ENCODE results near the gene ZBTB20.

Gene ZBTB20

DNA sequence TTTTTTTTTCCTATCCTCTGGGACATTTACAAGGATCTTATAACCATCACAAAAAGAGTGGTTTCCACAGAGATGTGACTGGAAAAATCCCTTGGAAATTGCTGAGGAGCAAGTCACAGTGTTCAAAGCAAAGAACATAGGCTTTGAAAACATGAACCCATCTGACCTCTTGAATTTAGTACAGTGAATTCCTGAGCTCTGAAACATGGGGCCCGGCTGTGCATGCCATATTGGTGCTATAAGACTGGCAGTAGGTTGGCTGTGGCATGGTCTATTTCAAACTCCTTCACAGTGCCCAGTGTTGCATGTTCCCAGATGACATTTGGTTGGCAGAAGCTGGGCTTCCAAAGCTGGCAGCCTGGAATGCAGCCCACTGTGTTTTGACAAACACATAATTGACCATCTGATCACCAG, 651.1 kb downstream of the ZBTB20 start:
- TF ChIP-seq, protein P1, sequence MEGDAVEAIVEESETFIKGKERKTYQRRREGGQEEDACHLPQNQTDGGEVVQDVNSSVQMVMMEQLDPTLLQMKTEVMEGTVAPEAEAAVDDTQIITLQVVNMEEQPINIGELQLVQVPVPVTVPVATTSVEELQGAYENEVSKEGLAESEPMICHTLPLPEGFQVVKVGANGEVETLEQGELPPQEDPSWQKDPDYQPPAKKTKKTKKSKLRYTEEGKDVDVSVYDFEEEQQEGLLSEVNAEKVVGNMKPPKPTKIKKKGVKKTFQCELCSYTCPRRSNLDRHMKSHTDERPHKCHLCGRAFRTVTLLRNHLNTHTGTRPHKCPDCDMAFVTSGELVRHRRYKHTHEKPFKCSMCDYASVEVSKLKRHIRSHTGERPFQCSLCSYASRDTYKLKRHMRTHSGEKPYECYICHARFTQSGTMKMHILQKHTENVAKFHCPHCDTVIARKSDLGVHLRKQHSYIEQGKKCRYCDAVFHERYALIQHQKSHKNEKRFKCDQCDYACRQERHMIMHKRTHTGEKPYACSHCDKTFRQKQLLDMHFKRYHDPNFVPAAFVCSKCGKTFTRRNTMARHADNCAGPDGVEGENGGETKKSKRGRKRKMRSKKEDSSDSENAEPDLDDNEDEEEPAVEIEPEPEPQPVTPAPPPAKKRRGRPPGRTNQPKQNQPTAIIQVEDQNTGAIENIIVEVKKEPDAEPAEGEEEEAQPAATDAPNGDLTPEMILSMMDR (IDR thresholded peaks at IDR 0.05; ENCODE audit: low read depth, low read length, missing control alignments), result no peak
- no peak for DNase-seq (ENCODE audit: extremely low read depth, low read depth)
- H3K4me3 ChIP-seq (replicated peaks; ENCODE audit: low read depth, low read length), result no peak overlapping the region

DNA sequence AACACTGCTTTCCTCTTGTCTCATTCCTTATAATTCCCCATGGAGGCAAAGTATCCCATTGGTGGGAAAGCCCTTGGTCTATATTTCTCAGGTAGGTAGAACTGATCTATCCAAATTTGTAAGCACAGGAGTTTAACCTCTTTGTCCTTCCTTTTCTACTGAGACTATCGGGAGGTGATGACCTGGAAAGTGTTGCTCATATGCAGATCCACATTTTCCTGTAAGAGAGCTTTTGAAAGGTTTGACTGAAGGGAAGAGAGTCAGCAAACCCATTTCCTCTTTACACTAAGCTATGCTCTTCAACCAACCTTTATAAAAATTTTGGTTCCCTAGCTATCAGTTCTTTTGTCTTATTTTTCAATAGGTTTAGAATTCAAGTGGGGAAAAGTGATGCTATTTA, 652.6 kb downstream of the ZBTB20 start:
- no peak for DNase-seq (ENCODE audit: extremely low read depth, low read depth)
- TF ChIP-seq, protein P1 (IDR thresholded peaks at IDR 0.05; ENCODE audit: low read depth, low read length, missing control alignments), result no peak

DNA sequence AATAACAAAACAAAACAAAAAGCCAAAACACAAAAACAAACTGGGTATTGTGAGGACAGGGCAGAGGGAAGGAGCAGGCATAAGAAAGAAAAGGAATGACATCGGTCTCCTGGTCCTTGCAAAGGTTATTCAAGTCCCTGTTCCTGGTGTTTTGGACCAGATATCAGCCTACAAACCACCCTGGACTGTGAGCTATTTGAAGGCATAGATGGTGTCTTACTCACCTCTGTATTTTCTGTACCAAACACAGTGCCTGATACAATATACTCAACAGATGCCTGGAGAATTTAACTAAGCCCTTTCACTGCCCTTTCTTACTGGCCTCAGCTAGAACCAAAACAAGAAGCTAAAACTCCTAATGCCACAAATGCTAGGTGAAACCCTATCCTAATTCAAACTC, 656.3 kb downstream of the ZBTB20 start:
- TF ChIP-seq, protein P1 (IDR thresholded peaks at IDR 0.05; ENCODE audit: low read depth, low read length, missing control alignments), result no peak
- H3K4me3 ChIP-seq (replicated peaks; ENCODE audit: low read depth, low read length), result no peak overlapping the region
- DNase-seq (ENCODE audit: extremely low read depth, low read depth), result no peak

More for the DNA sequence above, 652.6 kb downstream of the ZBTB20 start:
- H3K4me3 ChIP-seq (replicated peaks; ENCODE audit: low read depth, low read length), result no peak overlapping the region

DNA sequence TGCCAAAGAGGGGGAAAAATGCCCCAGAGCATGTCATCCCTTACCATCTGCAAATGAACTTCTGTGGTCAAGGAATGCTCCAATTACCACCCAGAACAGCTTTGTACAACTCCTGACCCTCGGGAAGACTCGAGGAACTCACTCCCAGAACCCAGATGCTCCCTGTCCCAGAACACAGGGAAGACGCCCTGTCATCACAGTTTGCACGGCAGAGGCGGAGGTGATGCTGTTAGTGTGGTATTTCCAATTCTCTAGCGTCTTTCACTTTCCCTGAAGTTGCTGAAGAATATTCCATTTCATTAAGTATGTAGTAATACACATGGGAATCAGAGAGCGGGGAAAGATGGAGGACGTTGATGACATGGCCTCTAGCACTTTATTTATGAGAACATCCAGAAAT, 659.6 kb downstream of the ZBTB20 start:
- no peak for DNase-seq (ENCODE audit: extremely low read depth, low read depth)
- TF ChIP-seq, protein P1 (IDR thresholded peaks at IDR 0.05; ENCODE audit: low read depth, low read length, missing control alignments), result no peak
- no peak overlapping the region for H3K4me3 ChIP-seq (replicated peaks; ENCODE audit: low read depth, low read length)

DNA sequence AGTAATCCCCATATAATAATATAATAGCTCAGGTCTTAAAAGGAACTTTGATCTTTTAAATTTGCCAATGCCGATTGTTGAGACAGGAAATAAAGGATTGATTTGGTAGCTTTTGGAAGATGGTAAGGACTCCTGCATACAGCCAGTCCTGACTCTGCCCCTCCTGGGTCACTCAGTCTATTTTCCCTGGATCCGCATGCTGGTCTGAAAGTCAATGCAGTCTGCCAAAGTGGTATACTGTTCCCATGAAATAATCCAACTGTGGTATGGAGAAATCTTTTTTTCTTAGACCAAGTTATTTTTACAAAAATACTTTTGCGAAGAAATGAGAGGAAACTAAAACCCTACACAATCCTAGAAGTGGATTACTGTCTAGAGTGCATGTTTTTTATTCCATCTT, 662.2 kb downstream of the ZBTB20 start:
- H3K4me3 ChIP-seq (replicated peaks; ENCODE audit: low read depth, low read length), result no peak overlapping the region
- DNase-seq (ENCODE audit: extremely low read depth, low read depth), result no peak
- TF ChIP-seq, protein P1 (IDR thresholded peaks at IDR 0.05; ENCODE audit: low read depth, low read length, missing control alignments), result no peak

DNA sequence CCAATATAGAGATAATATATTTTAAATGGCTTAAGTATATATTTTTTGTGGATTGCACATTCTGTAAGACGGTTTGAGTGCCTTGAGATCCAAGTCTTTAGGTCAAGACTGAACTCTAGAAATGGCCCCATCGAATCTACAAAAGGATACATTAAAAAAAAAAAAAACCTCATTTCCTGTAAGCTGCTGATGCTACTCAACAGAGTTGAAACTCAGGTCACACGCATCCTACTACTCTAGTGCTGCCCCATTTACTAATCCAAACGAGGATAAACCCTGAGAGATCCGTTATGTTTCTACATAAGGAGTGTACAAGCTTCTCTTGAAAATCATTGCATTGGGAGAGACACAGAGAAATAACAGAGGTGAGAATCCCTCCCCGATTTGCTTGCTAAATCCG, 666.0 kb downstream of the ZBTB20 start:
- TF ChIP-seq, protein P1 (IDR thresholded peaks at IDR 0.05; ENCODE audit: low read depth, low read length, missing control alignments), result no peak
- no peak overlapping the region for H3K4me3 ChIP-seq (replicated peaks; ENCODE audit: low read depth, low read length)
- no peak for DNase-seq (ENCODE audit: extremely low read depth, low read depth)

DNA sequence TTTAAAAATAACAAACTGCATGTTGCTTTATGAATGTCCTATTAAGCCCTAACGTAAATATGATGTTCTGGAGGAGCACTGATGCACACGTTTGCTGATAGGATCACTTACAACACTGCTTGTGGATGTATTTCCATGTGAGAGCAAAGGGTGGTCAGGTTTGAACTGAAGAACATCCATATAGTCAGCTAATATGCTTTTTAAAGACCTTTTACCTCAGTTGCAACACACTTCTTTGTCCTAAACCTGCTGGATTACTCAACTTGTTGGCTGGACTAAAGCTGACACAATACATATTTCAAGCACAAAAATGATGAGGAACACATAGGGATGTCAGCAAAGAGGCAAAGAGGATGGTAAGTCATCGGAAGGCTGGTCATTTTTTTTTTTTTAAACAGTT, 666.6 kb downstream of the ZBTB20 start:
- no peak for DNase-seq (ENCODE audit: extremely low read depth, low read depth)
- TF ChIP-seq, protein P1 (IDR thresholded peaks at IDR 0.05; ENCODE audit: low read depth, low read length, missing control alignments), result no peak
- no peak overlapping the region for H3K4me3 ChIP-seq (replicated peaks; ENCODE audit: low read depth, low read length)

Measured in HFF-Myc (cell line).